Ovary (tissue), 3 donors: Measurements from ENCODE around the gene TUBA3D.
"Not testable (repeated sequence)": the region's sequence is repeated elsewhere in the genome, so short reads cannot be mapped to it uniquely, and the experiment has no call there.

Experiments
- EP300 ChIP-seq: sonication (generic); formaldehyde crosslinking; IDR thresholded peaks from one replicate; pipeline ENCODE4 v1.6.1; 2017; ENCODE audit warnings: antibody characterized with exemption
- POLR2A ChIP-seq: fragments of 450-650 bp; IDR thresholded peaks from one replicate; pipeline ENCODE4 v1.6.1; 2017; ENCODE audit warnings: antibody characterized with exemption, mild to moderate bottlenecking, moderate library complexity
- TF ChIP-seq, protein P1 (sequence below), 3 donors: fragments of 450-650 bp in 2 of 3; fragments of 200-600 bp in 1 of 3; IDR thresholded peaks; one replicate each; pipeline versions ENCODE4 v1.5.1 to v1.8.0; 2016 to 2022; ENCODE audit warnings: antibody characterized with exemption in 3 of 3, mild to moderate bottlenecking in 1 of 3
- donor health status: DM: no; HTN: no; CAD: no.

DNA sequence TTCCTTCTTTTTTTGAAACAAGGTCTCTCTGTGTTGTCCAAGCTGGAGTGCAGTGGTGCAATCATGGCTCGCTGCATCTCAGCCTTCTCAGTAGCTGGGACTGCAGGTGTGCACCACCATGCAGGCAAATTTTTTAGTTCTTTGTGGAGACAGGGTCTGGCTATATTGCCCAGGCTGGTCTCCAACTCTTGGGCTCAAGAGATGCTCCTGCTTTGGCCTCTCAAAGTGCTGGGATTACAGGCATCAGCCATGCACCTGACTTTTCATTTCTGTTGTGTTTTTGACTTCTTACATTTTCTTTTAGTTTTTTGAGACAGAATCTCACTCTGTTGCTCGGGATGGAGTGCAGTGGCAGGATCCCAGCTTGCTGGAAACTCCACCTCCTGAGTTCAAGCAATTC is 49.3 kb downstream of the TUBA3D start:
- TF ChIP-seq POLR2A, EP300: not testable (repeated sequence)
- TF ChIP-seq, protein P1, sequence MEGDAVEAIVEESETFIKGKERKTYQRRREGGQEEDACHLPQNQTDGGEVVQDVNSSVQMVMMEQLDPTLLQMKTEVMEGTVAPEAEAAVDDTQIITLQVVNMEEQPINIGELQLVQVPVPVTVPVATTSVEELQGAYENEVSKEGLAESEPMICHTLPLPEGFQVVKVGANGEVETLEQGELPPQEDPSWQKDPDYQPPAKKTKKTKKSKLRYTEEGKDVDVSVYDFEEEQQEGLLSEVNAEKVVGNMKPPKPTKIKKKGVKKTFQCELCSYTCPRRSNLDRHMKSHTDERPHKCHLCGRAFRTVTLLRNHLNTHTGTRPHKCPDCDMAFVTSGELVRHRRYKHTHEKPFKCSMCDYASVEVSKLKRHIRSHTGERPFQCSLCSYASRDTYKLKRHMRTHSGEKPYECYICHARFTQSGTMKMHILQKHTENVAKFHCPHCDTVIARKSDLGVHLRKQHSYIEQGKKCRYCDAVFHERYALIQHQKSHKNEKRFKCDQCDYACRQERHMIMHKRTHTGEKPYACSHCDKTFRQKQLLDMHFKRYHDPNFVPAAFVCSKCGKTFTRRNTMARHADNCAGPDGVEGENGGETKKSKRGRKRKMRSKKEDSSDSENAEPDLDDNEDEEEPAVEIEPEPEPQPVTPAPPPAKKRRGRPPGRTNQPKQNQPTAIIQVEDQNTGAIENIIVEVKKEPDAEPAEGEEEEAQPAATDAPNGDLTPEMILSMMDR (IDR thresholded peaks at IDR 0.05) = not testable (repeated sequence)
